GM12892 (cell line): ENCODE results near the gene AXDND1. TPM values are rescaled to one million over a fixed set of nuclear protein-coding genes. Genes with fewer than 3 reads are reported as not detected.

Experiments
- DNase-seq: peaks from one replicate; pipeline ENCODE4 v3.0.0; 2011; ENCODE audit not compliant: insufficient read length
- FAIRE-seq: peaks from 2 replicates; lab custom pipeline; 2011; peaks lifted over from hg19 to GRCh38; lab: Jason Lieb, UNC
- POLR2A ChIP-seq: IDR thresholded peaks from 2 replicates; pipeline ENCODE4 v1.6.1; 2011; ENCODE audit warnings: low read depth, low read length, control low read depth
- POLR2AphosphoS5 ChIP-seq: IDR thresholded peaks from 2 replicates; pipeline ENCODE4 v1.6.1; 2011; ENCODE audit warnings: low read depth, low read length, control low read depth
- TAF1 ChIP-seq: IDR thresholded peaks from 2 replicates; pipeline ENCODE4 v1.6.1; 2011; ENCODE audit warnings: low read depth, mild to moderate bottlenecking, control low read depth, low read length, borderline replicate concordance
- polyA plus RNA-seq: library from polyadenylated mRNA; unstranded; fragments of >200 nt; gene quantifications from one replicate; pipeline ENCODE4 v1.2.1, GENCODE V29; 2012; ENCODE audit warnings: missing spikeins, inconsistent platforms; ENCODE audit not compliant: missing spikeins

The AXDND1 gene, protein sequence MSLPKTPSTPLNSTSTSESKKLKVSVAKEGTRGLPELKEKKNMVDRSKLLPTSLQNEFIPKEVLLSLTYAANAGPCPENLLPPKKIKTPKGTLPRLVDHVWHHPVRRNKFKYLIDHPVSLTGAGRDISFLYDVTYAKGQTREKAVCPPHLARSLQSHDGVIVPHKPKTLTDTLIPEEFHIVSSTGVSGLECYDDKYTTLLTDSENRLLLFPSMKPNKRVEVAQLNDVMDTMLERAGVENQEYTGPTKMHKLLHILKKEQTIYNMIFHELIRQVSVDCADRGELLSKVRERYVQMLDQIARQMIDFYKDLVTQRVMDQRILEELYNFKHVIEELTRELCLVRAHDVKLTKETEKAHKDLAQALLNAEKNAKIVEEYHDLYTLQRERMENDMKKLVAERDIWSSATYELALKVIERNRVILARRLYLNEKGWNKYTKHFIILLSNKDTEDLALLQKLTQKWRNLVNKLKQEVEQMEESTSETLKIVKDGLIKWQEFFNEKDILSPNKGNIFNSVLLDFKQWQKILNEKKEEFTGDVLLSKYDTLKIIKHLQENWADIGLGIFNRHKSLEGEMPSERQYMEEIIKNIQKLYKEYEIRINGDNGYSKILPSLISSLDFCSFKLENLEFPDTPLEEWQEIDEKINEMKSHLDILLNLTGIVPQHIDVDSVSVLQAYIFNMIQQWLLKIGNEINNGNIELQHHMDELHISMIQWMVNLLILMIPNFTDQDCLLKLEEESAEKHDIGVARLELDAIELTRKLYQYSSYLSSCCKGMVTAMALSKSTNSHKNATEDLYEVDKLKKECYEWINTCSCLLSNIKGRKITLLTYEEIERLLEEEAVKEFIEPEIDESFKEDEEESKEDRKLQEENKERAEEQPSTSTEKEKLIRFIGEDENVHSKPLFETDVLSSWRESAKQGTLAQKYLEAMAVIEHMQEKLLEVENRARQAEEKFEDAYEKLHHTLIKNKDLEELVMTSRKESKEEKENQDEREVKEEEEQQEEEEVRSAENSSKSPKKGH
- 0.28 TPM for polyA plus RNA-seq

DNA sequence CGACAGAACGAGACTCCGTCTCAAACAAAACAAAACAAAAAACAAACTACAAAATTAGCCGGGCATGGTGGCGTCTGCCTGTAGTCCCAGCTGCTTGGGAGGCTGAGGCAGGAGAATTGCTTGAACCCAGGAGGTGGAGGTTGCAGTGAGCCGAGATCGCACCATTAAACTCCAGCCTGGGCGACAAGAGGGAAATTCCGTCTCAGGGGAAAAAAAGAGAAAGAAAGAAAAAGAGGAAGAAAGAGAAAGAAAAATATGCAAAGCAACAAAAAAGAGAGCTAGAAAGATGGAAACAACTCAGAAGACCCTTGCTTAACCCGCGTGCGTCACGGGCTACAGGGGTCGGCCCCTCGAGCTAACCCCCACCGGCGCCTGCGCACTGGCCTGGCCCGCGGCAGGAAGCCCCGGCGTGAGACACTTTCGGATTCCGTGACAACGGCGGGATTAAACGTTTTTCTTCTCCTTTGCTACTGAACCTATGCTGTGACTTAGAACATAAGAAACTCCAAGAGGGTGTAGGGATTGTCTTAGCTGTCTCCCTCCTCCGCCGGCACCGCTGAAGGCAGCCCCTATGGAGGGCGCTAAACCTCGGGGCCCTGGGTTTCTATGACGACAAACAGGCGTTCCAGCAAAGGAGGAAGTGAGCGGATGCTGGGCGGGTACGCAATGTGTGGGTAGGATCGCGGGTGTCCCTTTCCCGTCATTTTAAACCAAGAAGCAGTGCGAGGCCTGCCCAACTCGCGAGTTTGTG lies at the start of gene AXDND1:
Gene AXDND1, plus strand, starts transcription at position 630 of the 751 bp plus-strand sequence. CDS start 539 bp downstream, outside the sequence.
- peak; percentile 75 for DNase-seq
- TF ChIP-seq POLR2AphosphoS5 (peak; percentile 73), TAF1 (0 out of 2 replicates have a peak, but pooled peaks have one; percentile 52), POLR2A (peak; percentile 53; the same call in 1 of the 2 replicates)
- FAIRE-seq = peak; percentile 83

DNA sequence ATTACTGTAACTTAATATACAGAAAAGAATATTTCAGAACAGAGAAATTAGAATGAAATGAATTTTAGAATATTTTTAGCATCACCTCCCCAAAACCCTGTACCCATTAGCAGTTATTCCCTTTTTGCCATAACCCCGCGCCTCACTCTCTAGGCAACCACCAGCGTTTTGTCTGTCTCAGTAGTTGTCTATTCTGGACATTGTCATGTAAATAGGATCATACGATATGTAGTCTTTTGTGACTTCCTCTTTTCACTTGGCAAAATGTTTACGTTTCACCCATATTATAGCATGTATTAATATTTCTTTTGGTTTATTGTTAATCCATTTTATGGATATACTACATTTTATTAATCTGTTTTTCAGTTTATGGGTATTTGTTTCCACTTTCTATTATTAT lies 47.3 kb upstream of the AXDND1 start:
- TF ChIP-seq POLR2A (no peak), POLR2AphosphoS5 (no peak), TAF1 (no peak)
- no peak for DNase-seq
- no peak for FAIRE-seq

GRCh38 chr1:179321533-179322216 lies 44.1 kb upstream of the AXDND1 start:
- FAIRE-seq (no peak), DNase-seq (no peak)
- TF ChIP-seq TAF1 (no peak), POLR2AphosphoS5 (no peak), POLR2A (no peak)

DNA sequence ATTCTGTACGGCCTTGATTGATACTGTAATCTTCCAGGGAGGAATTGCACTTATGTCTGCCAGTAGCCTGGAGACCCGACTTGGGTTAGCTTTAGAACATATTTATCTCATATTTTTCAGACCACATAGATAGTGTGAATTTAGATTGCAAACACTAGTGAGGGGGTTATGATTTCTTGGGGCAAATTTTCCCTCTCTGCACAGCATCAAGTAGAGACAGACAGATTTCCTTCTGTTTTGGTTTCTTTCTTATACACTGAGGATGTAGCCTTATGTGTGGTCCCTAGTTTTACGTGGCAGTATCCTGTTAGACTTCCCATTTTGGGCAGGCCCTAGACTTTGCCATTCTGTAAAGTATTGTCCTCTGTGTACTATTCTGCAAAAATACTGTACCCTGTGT lies 43.2 kb upstream of the AXDND1 start:
- DNase-seq (no peak), FAIRE-seq (no peak)
- TF ChIP-seq TAF1 = no peak
- TF ChIP-seq POLR2A = no peak
- TF ChIP-seq POLR2AphosphoS5 = no peak

GRCh38 chr1:179323436-179323835 lies 42.3 kb upstream of the AXDND1 start:
- no peak for FAIRE-seq

DNA sequence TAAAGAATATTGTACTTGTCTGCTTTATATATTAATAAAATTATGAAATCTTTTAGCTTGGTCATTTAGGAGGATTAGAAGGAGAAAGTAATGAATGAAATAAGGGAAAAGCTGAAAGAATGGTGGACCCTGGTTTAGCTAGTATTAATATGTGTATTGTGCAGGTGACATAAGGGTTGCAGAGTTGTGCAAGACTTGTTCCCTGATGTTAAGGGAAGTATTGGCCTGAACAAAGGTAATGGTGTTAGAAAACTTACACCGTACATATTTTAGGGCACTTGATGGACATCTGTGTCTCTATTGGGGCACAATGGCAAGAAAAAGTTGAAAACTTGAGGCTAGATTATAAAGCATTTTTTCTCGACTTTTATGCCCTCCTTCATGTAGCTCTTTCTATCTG lies 39.9 kb upstream of the AXDND1 start:
- DNase-seq (no peak), FAIRE-seq (no peak)
- no peak for TF ChIP-seq TAF1
- TF ChIP-seq POLR2AphosphoS5 = no peak
- TF ChIP-seq POLR2A = no peak

More at GRCh38 chr1:179323436-179323835, 42.3 kb upstream of the AXDND1 start:
- DNase-seq = no peak
- TF ChIP-seq TAF1 (no peak), POLR2A (no peak), POLR2AphosphoS5 (no peak)

- FAIRE-seq = no peak
- no peak for TF ChIP-seq POLR2AphosphoS5
Measured at GRCh38 chr1:179326746-179327145, 39.0 kb upstream of the AXDND1 start.

DNA sequence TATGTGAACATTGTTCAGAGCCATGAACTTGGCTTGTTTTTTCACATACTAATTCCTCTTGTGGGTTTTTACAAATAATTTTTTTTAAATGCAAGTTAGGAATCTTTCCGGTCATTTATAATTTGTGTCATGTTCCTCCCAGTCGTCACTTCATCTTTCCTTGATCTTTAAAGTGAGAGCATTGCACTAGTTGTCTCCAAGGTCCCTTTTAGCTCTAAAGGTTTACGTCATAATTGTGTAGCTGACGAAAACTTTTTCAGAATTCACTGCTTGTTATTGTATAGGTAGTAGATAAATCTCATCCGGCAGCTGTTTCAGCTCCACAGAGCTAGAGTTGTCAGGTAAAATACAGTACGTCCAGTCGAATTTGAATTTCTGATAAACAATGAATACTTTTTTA lies 38.6 kb upstream of the AXDND1 start:
- FAIRE-seq (no peak), DNase-seq (no peak)

More at GRCh38 chr1:179326746-179327145, 39.0 kb upstream of the AXDND1 start:
- DNase-seq = no peak

GRCh38 chr1:179327679-179328078 lies 38.1 kb upstream of the AXDND1 start:
- DNase-seq (no peak), FAIRE-seq (no peak)
- TF ChIP-seq POLR2AphosphoS5 (no peak), POLR2A (no peak), TAF1 (no peak)

More for the DNA sequence above, 38.6 kb upstream of the AXDND1 start:
- TF ChIP-seq POLR2A (no peak), POLR2AphosphoS5 (no peak), TAF1 (no peak)

DNA sequence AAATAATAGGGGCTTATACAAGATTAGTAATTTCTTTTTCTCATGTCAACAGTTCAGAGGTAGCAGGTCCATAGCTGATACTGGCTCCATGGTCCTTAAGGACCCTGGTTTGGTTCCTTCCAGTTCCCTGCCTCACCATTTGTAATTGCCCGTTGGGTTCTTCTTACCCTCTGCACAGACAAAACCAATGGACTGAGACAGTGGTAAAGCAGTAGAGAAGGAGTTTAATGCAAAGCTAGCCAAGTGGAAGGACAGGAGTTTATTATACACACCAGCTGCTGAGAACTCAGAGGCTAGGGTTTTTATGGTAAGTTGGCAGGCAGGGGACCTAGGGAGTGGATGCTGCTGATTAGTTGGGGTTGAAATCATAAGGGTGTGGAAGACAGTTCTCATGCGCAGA lies 35.9 kb upstream of the AXDND1 start:
- no peak for TF ChIP-seq TAF1
- TF ChIP-seq POLR2AphosphoS5 = no peak
- TF ChIP-seq POLR2A = no peak
- FAIRE-seq = no peak
- no peak for DNase-seq
